WTC11 (cell line): Measurements from ENCODE around the gene ABHD11. TPM values are rescaled to one million over a fixed set of nuclear protein-coding genes. Genes with fewer than 3 reads are reported as not detected.

ENCODE experiments used
- ATF6 ChIP-seq: sonication (generic); formaldehyde crosslinking; IDR thresholded peaks from 2 replicates; pipeline ENCODE4 v1.8.1; 2023; ENCODE audit warnings: mild to moderate bottlenecking, missing genetic modification reagents
- E2F5 ChIP-seq: sonication (generic); formaldehyde crosslinking; IDR thresholded peaks from 2 replicates; pipeline ENCODE4 v1.8.1; 2022; ENCODE audit warnings: mild to moderate bottlenecking, moderate library complexity, missing genetic modification reagents
- ELF4 ChIP-seq: sonication (generic); formaldehyde crosslinking; IDR thresholded peaks from 2 replicates; pipeline ENCODE4 v1.8.1; 2022; ENCODE audit warnings: low read depth, mild to moderate bottlenecking, moderate library complexity, missing genetic modification reagents
- FOXJ3 ChIP-seq: sonication (generic); formaldehyde crosslinking; IDR thresholded peaks from 2 replicates; pipeline ENCODE4 v1.9.0; 2021; ENCODE audit warnings: missing genetic modification reagents, mild to moderate bottlenecking, borderline replicate concordance
- GTF2I ChIP-seq: fragments of 250-450 bp; sonication (Bioruptor Pico); conservative IDR thresholded peaks from 2 replicates; pipeline ENCODE4 v1.4.0; 2021; ENCODE audit warnings: mild to moderate bottlenecking
- MLX ChIP-seq: sonication (generic); formaldehyde crosslinking; IDR thresholded peaks from 2 replicates; pipeline ENCODE4 v1.8.1; 2023; ENCODE audit warnings: mild to moderate bottlenecking, missing genetic modification reagents, moderate library complexity
- PRRX2 ChIP-seq: fragments of 250-450 bp; sonication (Bioruptor Pico); IDR thresholded peaks from 2 replicates; pipeline ENCODE4 v1.8.0; 2021; ENCODE audit warnings: mild to moderate bottlenecking
- TCF7 ChIP-seq: sonication (generic); formaldehyde crosslinking; IDR thresholded peaks from 2 replicates; pipeline ENCODE4 v1.8.0; 2022; ENCODE audit warnings: mild to moderate bottlenecking, low read depth, missing genetic modification reagents, moderate library complexity
- TEAD1 ChIP-seq: sonication (generic); formaldehyde crosslinking; IDR thresholded peaks from 2 replicates; pipeline ENCODE4 v1.8.0; 2022; ENCODE audit warnings: mild to moderate bottlenecking, missing genetic modification reagents
- ZNF138 ChIP-seq: sonication (generic); formaldehyde crosslinking; conservative IDR thresholded peaks from 2 replicates; pipeline ENCODE4 v1.8.1; 2022; ENCODE audit warnings: mild to moderate bottlenecking, moderate library complexity, missing genetic modification reagents
- ZNF317 ChIP-seq: sonication (generic); formaldehyde crosslinking; IDR thresholded peaks from 2 replicates; pipeline ENCODE4 v1.8.1; 2023; ENCODE audit warnings: low read depth, mild to moderate bottlenecking, moderate library complexity, missing genetic modification reagents, borderline replicate concordance
- total RNA-seq: library from RNA; stranded (reverse); gene quantifications from 3 replicates; pipeline ENCODE4 v1.2.3, GENCODE V29; 2021
- TF ChIP-seq, protein P1 (sequence below): sonication (generic); formaldehyde crosslinking; IDR thresholded peaks from 2 replicates; pipeline ENCODE4 v1.8.0; 2022; ENCODE audit warnings: missing genetic modification reagents
- TF ChIP-seq, protein P2 (sequence below): fragments of 200-600 bp; IDR thresholded peaks from 2 replicates; pipeline ENCODE4 v1.8.0; 2022; ENCODE audit warnings: antibody characterized with exemption
- TF ChIP-seq, protein P3 (sequence below): sonication (generic); formaldehyde crosslinking; IDR thresholded peaks from 2 replicates; pipeline ENCODE4 v1.8.0; 2023; ENCODE audit warnings: missing genetic modification reagents, mild to moderate bottlenecking, borderline replicate concordance

Gene ABHD11
- total RNA-seq, 1 experiment from 2014 or later, result 23.8 TPM

DNA sequence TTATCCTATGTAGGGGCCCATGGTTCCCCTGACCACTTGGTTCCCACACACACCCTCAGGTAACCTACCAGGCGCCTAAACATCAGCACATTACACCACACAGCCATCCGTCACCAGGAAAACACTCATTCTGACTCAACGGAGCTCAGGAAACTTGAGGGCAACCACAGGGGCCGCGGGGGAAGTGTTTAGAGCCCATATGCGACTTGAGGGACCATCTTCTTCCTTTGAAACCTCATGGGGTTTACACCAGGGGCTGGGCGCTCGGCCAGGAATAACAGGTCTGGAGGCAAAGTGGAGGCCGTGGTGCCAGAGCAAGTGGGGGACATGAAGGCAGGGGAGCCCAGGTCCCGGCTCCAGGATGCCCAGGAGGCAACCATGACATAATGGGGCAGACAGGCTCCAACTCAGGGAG, 20.6 kb downstream of the ABHD11 start (continued):
- TF ChIP-seq, protein P1, sequence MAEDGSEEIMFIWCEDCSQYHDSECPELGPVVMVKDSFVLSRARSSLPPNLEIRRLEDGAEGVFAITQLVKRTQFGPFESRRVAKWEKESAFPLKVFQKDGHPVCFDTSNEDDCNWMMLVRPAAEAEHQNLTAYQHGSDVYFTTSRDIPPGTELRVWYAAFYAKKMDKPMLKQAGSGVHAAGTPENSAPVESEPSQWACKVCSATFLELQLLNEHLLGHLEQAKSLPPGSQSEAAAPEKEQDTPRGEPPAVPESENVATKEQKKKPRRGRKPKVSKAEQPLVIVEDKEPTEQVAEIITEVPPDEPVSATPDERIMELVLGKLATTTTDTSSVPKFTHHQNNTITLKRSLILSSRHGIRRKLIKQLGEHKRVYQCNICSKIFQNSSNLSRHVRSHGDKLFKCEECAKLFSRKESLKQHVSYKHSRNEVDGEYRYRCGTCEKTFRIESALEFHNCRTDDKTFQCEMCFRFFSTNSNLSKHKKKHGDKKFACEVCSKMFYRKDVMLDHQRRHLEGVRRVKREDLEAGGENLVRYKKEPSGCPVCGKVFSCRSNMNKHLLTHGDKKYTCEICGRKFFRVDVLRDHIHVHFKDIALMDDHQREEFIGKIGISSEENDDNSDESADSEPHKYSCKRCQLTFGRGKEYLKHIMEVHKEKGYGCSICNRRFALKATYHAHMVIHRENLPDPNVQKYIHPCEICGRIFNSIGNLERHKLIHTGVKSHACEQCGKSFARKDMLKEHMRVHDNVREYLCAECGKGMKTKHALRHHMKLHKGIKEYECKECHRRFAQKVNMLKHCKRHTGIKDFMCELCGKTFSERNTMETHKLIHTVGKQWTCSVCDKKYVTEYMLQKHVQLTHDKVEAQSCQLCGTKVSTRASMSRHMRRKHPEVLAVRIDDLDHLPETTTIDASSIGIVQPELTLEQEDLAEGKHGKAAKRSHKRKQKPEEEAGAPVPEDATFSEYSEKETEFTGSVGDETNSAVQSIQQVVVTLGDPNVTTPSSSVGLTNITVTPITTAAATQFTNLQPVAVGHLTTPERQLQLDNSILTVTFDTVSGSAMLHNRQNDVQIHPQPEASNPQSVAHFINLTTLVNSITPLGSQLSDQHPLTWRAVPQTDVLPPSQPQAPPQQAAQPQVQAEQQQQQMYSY, result no peak
- TF ChIP-seq, protein P2, sequence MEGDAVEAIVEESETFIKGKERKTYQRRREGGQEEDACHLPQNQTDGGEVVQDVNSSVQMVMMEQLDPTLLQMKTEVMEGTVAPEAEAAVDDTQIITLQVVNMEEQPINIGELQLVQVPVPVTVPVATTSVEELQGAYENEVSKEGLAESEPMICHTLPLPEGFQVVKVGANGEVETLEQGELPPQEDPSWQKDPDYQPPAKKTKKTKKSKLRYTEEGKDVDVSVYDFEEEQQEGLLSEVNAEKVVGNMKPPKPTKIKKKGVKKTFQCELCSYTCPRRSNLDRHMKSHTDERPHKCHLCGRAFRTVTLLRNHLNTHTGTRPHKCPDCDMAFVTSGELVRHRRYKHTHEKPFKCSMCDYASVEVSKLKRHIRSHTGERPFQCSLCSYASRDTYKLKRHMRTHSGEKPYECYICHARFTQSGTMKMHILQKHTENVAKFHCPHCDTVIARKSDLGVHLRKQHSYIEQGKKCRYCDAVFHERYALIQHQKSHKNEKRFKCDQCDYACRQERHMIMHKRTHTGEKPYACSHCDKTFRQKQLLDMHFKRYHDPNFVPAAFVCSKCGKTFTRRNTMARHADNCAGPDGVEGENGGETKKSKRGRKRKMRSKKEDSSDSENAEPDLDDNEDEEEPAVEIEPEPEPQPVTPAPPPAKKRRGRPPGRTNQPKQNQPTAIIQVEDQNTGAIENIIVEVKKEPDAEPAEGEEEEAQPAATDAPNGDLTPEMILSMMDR, result no peak
- TF ChIP-seq MLX (CRISPR knock-in tag) (no peak), GTF2I (CRISPR knock-in tag) (no peak), PRRX2 (CRISPR knock-in tag) (no peak), TCF7 (CRISPR knock-in tag) (no peak), FOXJ3 (no peak), ELF4 (no peak), ZNF138 (no peak), ZNF317 (CRISPR knock-in tag) (no peak), ATF6 (CRISPR knock-in tag) (no peak), E2F5 (no peak), TEAD1 (no peak)
- TF ChIP-seq, protein P3, sequence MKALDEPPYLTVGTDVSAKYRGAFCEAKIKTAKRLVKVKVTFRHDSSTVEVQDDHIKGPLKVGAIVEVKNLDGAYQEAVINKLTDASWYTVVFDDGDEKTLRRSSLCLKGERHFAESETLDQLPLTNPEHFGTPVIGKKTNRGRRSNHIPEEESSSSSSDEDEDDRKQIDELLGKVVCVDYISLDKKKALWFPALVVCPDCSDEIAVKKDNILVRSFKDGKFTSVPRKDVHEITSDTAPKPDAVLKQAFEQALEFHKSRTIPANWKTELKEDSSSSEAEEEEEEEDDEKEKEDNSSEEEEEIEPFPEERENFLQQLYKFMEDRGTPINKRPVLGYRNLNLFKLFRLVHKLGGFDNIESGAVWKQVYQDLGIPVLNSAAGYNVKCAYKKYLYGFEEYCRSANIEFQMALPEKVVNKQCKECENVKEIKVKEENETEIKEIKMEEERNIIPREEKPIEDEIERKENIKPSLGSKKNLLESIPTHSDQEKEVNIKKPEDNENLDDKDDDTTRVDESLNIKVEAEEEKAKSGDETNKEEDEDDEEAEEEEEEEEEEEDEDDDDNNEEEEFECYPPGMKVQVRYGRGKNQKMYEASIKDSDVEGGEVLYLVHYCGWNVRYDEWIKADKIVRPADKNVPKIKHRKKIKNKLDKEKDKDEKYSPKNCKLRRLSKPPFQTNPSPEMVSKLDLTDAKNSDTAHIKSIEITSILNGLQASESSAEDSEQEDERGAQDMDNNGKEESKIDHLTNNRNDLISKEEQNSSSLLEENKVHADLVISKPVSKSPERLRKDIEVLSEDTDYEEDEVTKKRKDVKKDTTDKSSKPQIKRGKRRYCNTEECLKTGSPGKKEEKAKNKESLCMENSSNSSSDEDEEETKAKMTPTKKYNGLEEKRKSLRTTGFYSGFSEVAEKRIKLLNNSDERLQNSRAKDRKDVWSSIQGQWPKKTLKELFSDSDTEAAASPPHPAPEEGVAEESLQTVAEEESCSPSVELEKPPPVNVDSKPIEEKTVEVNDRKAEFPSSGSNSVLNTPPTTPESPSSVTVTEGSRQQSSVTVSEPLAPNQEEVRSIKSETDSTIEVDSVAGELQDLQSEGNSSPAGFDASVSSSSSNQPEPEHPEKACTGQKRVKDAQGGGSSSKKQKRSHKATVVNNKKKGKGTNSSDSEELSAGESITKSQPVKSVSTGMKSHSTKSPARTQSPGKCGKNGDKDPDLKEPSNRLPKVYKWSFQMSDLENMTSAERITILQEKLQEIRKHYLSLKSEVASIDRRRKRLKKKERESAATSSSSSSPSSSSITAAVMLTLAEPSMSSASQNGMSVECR (CRISPR knock-in tag), result no peak
